Cardiac fibroblast (primary cell): ENCODE data around the gene CASKIN1.
A peak's percentile ranks its signal among the peaks of the same experiment; 100 is the strongest.

Experiments
- DNase-seq, 2 donors: peaks; one replicate each; pipeline versions ENCODE4 v3.0.0 to v3.0.0-alpha.2; 2010; ENCODE audit warnings: low read depth in 2 of 2
- H3K4me3 ChIP-seq, 2 donors: replicated peaks in 1 of 2; 1 replicate in 1 of 2; 2 replicates in 1 of 2; pipeline ENCODE4 v1.5.1; 2011; ENCODE audit warnings: low read depth in 2 of 2, low read length in 2 of 2, mild to moderate bottlenecking in 2 of 2, moderate library complexity in 1 of 2
- TF ChIP-seq, protein P1 (sequence below): IDR thresholded peaks from one replicate; pipeline ENCODE4 v1.5.1; 2011; ENCODE audit warnings: low read depth, mild to moderate bottlenecking, low read length, inconsistent platforms

The CASKIN1 gene

DNA sequence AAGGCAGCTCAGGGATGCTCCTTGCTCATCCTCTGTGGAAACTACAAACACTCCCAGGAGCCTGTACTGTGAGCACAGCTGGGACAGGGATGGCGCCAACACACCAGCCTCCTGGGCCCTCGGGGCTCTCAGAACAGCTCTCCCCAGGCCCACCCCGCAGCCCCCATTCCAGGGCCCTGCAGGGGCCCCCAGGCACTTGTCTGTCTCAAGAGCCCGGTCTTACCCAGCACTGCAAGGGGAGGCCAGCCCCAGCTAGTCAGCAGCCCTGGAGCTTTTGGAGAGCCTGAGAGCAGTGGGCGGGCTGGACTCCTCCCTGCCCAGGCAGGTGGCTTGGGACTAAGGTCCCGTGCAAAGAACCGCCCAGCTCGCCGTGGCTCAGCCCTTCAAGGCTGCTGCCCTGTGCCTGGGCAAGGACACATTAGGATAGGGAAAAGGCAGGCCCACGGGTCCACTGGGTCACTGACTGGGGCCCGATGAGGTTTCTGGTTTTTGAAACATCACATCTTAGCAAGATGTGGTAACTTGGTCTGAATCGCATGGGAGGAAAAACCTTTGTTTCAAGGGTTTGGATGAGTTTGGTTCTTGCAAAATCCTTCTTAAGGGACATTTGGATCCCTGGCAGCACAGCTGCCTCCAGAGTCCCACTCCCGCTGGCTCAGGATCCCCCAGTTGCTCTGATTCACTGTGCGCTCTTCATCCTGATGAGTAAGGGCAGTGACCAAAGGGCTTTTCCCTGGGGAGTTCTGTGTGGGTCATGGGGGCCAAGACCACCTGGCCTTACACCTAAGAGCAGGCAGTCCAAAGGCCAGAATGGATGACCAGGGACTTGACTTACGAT, 42.7 kb upstream of the CASKIN1 start:
- TF ChIP-seq, protein P1, sequence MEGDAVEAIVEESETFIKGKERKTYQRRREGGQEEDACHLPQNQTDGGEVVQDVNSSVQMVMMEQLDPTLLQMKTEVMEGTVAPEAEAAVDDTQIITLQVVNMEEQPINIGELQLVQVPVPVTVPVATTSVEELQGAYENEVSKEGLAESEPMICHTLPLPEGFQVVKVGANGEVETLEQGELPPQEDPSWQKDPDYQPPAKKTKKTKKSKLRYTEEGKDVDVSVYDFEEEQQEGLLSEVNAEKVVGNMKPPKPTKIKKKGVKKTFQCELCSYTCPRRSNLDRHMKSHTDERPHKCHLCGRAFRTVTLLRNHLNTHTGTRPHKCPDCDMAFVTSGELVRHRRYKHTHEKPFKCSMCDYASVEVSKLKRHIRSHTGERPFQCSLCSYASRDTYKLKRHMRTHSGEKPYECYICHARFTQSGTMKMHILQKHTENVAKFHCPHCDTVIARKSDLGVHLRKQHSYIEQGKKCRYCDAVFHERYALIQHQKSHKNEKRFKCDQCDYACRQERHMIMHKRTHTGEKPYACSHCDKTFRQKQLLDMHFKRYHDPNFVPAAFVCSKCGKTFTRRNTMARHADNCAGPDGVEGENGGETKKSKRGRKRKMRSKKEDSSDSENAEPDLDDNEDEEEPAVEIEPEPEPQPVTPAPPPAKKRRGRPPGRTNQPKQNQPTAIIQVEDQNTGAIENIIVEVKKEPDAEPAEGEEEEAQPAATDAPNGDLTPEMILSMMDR, result no peak
- H3K4me3 ChIP-seq, result no peak overlapping the region
- peak in 1 of 2 donors; percentile 42 for DNase-seq

DNA sequence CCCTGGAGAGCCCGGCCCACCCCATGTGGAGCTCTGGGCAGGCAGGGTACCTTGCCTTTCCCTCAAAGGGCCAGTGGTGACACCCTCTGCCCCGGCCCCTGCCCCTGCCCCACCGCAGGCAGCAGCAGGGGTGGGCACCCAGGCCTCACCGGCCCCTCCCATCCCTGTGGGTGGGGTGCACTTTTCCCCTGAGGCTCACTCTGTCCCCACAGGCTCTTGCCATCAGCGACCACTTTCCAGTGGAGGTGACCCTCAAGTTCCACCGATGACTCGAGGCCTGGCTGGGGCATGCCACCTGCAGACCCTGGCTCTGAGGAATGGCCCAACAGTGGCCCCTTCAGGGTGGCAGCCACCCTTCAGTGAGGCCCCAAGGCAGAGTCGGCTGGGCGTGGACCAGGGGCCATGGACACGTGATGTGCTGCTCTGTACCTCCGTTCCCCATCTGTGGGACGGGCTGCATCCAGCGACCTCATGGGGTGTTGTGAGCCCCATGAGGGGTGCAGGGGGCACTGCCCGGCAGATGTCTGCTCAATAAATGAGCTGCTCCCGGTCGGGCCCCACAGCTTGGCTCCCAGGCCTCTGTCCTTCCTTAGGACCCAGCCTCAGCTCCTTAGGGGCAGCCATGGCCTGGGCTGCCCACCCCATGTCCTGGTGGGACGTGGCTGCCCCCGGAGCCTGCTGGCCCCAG, 41.9 kb upstream of the CASKIN1 start:
- TF ChIP-seq, protein P1, result no peak
- DNase-seq, result no peak
- H3K4me3 ChIP-seq, result no peak overlapping the region

DNA sequence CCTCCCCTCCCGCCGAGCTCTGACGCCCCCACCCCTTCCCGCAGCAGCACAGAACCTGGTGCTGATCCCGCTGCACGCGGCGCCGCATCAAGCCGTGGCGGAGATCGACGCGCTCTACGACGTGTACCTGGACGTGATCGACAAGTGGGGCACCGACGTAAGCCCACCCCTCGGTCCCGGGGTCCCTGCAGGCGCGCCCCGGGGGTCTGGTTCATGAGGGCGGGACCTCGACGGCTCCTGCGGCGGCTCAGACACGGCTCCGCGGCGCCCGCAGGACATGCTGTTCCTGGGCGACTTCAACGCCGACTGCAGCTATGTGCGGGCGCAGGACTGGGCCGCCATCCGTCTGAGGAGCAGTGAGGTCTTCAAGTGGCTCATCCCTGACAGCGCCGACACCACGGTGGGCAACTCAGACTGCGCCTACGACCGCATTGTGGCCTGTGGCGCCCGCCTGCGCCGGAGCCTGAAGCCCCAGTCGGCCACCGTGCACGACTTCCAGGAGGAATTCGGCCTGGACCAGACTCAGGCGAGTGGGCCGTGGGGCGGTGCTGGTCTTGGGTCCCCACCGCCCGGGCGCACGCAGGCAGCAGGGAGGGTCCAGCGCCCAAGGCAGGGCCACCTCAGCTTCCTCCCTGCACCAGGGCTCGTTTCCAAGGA, 41.2 kb upstream of the CASKIN1 start:
- no peak overlapping the region for H3K4me3 ChIP-seq
- TF ChIP-seq, protein P1, result no peak

DNA sequence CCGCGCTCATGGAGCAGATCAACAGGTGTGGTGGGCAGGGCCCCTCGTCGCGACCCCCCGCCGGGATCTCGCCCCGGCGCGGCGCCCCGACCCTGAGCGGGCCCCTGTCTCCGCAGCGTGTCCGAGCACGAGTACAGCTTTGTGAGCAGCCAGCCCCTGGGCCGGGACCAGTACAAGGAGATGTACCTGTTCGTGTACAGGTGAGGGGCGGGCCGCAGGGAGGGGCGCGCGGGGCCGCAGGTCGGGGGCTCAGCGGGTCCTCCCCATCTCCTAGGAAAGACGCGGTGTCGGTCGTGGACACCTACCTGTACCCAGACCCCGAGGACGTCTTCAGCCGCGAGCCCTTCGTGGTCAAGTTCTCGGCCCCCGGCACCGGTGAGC, 40.7 kb upstream of the CASKIN1 start:
- TF ChIP-seq, protein P1, result no peak
- H3K4me3 ChIP-seq, result peak overlapping the region in 1 of 2 donors; percentile 17
- DNase-seq, result no peak

More for the DNA sequence above, 41.2 kb upstream of the CASKIN1 start:
- no peak for DNase-seq

DNA sequence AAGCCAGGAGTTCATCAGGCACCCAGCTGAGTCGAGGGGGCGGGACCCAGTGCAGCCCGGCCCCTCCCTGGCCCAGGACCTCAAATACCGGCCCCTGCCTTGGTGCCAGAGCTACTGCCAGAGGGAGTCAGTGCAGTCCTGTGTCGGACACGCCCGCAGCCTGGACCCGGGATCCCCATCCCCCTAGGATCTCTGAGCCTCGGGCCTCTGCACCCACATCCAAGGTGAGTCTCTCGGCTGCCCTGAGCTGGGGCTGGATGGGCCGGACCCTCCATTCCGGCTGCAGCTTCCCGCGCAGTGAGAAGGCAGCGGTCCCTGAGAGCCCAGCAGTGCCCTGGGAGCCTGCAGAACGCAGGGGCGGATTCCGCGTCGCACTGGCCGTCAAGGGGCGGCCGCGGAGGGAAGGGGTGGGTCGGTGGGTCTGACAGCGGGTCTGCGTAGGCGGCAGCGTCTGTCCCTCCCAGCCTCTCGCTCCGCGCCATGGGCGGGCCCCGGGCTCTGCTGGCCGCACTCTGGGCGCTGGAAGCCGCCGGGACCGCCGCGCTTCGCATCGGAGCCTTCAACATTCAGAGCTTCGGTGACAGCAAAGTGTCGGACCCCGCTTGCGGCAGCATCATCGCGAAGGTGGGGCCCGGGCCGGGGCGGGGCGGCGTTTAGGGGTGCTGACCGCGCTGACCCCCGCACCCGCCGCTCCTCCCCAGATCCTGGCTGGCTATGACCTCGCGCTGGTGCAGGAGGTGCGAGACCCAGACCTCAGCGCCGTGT, 40.1 kb upstream of the CASKIN1 start, which contains the start of gene DNASE1L2:
Gene DNASE1L2 (plus strand): TSS at position 108 of the 765 bp plus-strand sequence. CDS start 373 bp downstream, at position 481.
- peak within 1 kb of the TSS; percentile 10 to 25 for H3K4me3 ChIP-seq
- DNase-seq, result no peak
- TF ChIP-seq, protein P1, result no peak

DNA sequence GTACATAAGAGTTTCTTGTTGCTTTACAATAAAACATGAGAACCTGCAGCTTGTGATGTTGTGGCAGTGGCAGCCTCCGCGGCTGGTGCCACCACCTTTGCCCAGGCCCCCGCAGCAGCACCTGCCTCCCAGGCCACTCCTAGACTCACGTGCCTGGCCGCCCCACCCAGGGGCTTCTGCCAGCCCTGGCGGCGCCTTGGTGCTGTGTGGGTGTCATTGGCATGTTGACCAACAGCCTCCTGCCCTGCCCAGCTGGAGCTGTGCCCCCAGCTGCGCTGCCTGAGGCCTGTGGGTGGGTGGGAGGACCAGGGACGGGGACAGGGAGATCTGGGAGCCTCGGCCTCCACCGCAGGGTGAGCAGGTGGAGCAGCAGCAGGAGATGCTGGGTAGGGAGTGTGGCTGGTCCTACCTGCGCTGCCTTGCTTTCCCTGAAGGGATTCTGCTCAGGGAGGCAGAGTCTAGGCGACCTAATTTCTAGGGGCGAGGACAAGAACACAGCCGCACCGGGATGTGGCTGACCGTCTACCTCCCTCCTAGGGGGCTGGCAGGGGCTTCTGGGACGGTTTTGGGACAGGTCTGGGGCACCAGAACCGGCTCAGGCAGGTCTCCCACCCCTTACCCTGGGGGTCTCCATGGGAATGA, 39.4 kb upstream of the CASKIN1 start:
- H3K4me3 ChIP-seq, result no peak overlapping the region
- TF ChIP-seq, protein P1, result no peak
- DNase-seq, result no peak
